ENCODE data around the gene TSPAN17.

DNA sequence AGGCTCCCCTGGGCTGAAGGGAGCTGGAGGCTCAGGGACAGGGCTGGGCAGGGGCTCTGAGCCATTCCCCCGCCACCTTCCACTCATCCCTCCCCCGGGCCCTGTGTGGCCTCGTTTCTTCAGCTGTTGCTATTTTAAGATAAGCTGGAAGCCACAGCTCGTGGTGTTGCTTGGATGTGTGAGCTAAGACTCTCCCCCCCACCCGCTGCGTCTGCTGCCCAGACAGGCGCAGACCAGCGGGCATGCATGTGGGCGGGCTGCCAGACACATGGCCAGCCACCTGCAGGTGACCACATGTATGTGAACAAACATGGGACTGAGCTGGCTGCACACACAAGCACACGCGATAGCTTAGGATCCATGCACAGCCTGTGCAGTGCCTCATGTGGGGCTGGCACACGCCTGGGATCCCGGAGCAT lies 25.6 kb upstream of the TSPAN17 start:
- TF ChIP-seq CTCF (IDR thresholded peaks at IDR 0.05): no peak
- TF ChIP-seq POLR2A (IDR thresholded peaks at IDR 0.05): no peak
